NOMO-1 (cell line): ENCODE data around the gene CLDN24.

Experiments
- DNase-seq, 2 experiments: peaks; one replicate each; lab custom pipeline; 2025; ENCODE audit not compliant: unreplicated experiment in 2 of 2; lab: John Stamatoyannopoulos, UW

The CLDN24 gene

GRCh38 chr4:183323295-183323694 lies 1.1 kb upstream of the CLDN24 start:
- DNase-seq, result no peak

DNA sequence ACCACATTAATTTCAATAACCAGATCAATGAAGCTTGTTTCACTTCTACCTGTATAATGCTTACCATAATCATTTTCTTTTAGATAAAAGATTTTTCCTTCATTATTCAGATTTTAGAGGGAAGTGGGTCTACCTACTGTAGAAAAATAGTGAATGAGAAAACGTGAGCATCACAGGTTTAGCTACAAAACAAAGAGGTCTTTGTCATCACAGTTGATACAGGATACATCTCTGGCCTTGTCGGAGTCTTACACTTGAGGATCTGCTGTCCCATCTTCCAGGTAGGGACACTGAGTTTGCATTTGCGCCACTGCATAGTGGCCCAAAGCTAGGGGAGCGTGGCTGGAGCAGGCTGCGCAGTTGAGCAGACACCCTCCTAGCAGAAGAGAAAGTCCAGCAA lies 710 bp downstream of the CLDN24 start:
- no peak for DNase-seq

DNA sequence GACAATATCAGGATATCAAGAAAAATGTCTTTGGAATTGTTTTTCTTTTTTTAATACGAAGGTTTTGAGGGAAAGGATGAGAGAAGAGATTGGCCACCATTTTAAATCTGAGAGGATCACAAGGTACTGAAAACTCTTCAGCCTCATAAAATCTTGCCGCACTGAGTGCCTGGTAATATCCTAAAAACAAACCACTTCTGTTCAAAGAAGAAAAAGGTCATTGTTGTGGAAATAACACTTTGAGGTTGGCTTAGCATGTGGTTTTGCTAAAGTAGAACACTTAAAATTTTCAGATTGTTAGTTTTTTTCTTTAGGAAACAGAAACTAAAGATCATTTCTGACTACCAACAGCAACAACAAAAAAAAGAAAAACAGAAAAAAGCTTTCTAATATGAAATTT lies 1.1 kb downstream of the CLDN24 start:
- DNase-seq, result no peak

DNA sequence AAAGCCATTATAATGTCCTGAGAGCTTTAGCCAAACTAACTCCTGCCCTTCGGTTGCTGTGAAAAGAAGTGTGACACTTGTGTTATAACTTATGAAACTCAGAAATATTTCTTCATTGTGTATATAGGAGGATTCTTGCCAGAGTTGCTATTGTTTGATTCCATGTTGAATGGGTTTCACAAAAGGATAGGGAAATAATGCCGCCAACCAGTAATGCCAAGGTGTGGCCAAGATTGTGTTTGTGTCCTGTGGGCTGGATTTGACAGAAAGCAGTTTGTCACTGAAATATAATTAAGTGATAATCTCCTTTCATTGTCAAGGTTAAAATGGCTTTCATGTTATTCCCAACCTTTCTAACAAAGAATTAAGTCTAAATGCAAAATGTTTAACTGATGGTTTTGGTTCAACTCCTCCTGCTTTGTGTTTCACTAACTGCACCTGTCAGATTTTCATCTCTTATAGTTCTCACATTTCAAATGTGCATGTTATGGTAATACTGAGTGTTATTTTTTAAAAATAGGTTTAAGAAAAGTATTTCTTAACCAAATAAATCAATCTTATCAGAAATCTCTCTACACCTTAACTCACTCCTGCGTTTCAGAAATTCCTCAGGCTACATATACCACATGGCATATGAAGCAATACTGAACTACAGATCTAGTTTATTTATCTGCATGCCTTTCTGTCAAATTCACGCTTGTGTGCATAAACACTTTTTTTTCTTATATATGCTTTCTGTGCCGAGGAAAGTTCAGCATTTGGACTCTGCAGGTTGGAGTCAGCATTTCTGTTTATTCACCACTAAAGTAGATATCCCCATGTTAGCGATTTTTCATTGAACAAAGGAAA lies 1.8 kb downstream of the CLDN24 start, which contains the start of gene CLDN22:
Gene CLDN22, minus strand, starts transcription at position 66 of the 849 bp plus-strand sequence. Its CDS starts 58 bp downstream, at position 8.
- DNase-seq, result no peak

DNA sequence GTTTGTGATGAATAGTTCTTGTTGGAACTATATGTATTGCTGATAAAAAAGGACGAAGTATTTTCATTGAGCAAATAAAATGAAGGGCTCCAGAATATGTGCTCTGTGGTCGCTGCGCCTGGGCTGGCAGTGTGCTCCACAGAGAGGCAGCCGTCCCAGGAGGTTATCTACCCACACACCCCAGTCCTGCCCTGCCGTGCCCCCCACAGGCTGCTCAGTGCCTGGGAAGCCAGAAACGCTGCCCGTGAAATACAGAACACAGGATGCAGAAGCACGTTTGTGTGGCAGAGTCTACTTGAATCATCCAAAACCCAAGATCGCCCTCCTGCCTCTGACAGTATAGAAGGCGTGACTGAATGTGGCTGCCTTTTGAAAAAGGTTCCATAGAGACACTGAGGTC lies 3.6 kb downstream of the CLDN24 start:
- DNase-seq, result no peak

DNA sequence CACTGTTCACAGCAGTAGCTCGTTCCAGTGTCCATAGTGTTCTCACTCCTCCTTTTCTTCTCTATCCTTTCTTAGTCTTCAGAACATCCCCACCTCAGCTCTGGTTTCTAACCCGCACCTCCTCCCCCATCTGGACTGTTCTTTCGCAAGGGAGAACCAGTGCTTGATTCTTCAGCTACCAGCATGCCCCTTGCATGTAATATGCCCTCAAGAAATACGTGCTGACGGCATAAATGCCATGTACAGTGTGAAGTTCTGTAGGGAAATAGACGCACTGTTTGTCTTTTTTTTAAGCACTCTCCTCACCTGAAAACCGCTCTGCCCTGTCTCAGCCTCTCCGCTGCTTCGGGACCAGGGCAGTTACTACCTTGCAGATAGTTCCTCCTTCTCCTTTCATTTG lies 7.4 kb downstream of the CLDN24 start:
- no peak for DNase-seq

DNA sequence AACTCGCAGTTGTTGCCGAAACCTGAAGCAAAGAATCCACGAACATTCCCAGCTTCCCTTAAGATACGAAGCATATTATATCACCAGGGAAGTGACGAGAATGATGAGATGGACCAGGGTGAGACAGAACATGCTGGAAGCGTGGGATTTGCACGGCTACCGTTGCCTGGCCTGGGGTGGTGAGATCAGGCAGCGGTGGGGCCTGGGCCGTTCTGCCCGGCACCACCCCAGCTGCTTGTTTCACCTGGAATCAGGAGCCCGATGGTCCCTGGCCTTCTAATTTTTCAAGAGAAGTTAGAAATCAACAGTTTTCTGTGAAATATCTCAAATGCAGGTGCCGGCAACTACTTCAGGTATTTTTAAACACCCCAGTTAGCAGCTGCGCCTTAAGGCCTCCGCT lies 7.9 kb downstream of the CLDN24 start:
- no peak for DNase-seq

GRCh38 chr4:183312841-183313240 lies 9.4 kb downstream of the CLDN24 start:
- no peak for DNase-seq

- DNase-seq, result no peak
Measured at GRCh38 chr4:183306811-183307210, 15.4 kb downstream of the CLDN24 start.

DNA sequence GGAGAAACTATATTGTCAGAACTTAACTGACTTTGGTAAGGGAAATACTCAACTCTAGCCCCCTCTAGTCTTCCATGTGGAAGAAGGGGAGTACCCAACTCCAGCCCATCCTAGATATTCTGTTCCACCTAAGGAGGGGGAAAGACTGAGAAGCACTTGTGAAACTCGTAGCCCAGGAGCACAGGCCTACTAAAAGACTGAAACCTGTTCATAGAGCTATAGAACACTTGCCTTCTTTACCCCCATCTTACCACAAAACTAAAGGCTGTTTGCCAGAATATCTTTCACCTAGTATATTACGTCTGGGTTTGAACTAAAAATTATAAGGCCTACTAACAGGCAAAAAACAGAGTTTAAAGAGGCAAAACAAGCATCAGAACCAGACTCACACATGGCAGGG lies 17.7 kb downstream of the CLDN24 start:
- DNase-seq, result no peak

GRCh38 chr4:183304067-183304466 lies 18.2 kb downstream of the CLDN24 start:
- peak in 1 of 2 experiments; percentile 10 for DNase-seq

GRCh38 chr4:183303301-183303700 lies 18.9 kb downstream of the CLDN24 start:
- DNase-seq, result peak; percentile 13 to 19

DNA sequence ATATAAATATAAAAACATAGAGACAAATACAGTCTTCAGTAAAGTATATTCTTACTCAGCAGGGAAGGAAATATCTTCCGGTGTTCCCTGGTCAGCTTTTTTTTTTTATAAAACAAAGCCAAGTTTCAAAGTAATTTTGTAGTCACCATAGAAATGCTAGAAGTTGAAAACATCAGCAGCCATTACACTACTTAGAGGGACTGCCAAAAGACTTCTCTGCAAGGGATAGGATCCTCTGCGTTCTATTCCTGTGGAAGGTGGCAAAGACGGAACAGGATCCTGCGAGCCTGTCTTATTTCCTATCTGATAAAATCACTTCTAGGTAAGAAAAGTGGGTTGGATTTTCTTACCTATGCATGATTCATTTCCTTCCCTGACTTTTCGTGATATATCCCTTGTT lies 21.6 kb downstream of the CLDN24 start:
- DNase-seq, result no peak

DNA sequence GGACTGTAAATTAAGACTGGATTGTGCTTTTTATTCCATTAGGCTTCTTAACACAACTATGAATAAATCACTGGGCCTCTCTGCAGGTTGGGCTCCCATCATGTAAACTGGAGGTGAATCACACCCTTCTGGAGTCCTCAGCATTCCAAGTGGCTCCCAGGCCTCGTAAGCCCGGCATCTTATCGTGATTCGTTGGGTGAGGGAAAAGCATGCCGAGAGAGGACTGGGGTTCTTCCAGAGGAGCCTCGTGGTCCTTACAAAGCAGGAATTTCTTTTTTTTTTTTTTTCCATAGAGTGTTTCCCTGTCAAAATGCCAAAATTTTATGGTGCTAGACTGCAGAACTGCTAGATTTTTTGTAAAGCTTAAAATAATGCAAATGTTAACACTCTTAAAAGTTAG lies 22.2 kb downstream of the CLDN24 start:
- no peak for DNase-seq

- DNase-seq, result no peak
Measured at GRCh38 chr4:183299464-183299863, 22.8 kb downstream of the CLDN24 start.

DNA sequence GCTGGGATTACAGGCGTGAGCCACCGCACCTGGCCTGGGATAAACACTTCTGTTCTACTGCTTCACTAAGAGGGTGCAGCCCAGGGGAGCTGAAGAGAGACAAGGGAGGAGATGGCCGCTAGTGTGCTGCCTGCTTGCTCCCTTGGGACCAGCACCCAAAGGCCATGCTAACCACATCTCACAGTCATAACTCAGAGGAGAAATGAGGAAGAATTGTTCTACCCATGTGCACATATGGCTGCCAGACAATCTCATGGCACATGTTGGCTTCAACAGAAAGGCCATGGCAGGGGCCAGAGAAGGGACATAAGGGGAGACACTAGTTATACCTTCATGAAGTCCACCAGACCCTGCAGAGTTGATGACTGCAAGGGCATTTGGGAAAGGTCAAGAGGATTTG lies 24.6 kb downstream of the CLDN24 start:
- no peak for DNase-seq

DNA sequence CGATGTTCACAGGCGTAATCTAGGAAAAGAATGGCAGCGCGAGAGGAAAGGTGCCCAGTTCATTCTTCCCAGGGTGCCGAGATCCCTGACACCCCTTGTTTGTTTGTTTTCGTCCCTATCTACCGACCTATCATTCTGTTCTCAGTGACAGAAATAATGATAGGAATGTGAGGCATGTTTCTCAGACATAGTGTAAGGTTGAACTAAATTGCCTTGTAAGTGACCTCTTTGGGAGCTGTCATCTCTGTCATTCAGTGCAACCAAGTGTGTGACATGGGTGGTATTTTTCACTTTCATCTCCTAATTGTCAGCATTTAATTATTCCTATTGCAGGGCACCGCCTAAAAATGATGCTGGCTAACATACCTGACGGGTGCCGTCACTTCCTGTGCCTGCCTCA lies 26.5 kb downstream of the CLDN24 start:
- DNase-seq, result no peak

DNA sequence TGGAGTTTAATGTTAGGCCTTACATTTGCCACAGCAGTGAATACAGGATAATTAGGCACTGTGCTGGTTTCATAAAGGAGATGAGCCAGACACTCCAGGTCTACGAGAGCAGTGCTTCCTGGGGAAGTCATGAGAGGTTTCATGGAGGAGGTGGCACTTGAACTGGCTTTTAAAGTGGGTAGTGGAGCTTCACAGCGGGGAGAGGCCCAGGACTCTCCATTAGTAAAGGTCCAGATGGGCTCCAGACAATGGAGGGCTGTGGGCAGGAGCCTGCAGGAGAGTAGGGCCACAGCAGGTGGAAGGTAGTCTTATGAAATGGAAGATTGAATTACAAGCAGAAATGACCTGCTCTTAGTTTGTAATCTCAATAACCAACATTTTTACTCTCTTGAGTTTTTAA lies 31.2 kb downstream of the CLDN24 start:
- no peak for DNase-seq

- no peak for DNase-seq
Measured at GRCh38 chr4:183289688-183290087, 32.5 kb downstream of the CLDN24 start.

DNA sequence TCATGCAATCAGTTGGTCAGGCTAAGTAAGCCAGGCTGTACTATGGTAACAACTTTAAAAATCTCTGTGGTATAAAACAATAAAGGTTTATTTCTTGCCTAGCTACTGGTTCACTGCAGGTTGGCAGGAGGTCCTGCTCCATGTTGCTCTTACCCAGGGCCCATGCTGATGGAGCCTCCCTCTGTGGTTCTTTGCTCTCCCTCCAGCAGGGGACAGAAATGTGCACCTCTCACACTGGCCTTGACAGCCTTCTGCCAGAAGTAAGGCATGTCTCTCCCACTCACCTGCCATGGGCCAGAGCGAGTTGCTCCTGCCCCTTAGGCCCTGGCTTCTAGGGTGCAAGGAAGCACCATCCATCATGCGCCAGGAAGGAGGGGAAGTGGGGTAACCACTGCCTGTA lies 33.3 kb downstream of the CLDN24 start:
- no peak for DNase-seq

DNA sequence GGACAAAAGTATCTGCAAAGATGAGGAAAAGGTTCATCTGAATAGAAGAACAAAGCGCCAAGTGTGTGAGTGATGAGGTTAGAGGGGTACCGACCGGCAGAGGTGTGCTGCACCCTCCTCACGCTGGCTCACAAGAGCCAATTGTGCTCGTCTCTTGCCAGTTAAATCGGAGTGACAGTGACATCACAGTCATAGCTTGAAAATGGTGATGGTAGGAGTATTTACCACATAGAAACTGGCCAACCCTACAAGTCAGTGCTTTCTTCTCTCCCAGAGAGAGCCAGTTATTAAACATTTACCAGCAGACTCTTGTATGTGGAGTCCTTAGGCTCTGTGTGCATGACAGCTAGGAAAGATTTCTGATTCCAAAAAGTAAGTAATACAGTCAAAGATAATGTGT lies 34.5 kb downstream of the CLDN24 start:
- DNase-seq, result no peak

DNA sequence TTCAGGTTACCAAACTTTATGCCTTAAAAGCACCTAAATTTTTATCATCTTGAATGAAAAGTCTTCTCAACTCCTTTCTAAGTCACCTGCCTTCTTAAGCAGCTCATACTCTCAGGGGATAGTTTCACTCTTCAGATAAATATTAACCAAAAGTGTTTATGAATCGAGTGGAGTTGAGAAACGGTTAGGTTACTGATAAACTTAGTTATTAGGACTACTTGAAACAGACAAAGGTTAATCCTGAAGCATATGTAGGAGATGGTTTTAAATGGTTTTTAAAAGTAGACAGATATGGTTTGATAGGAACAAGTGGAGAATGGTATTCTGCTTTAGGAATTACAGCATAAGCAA lies 34.9 kb downstream of the CLDN24 start:
- DNase-seq, result no peak
